Measurements from ENCODE around the gene DDX55. TPM values are rescaled to one million over a fixed set of nuclear protein-coding genes. Genes with fewer than 3 reads are reported as not detected.

DDX55 gene
- total and polyA plus RNA-seq, 2 of the 13 experiments (the other 11 are each of a cell fraction or from before 2014, with no cell fraction given), result 22.2 to 37.0 TPM

GRCh38 chr12:123595729-123596128 lies 6.2 kb upstream of the DDX55 start (continued):
- TF ChIP-seq ZNF512 (CRISPR knock-in tag; IDR thresholded peaks at IDR 0.05) (no peak), MAFK (conservative IDR thresholded peaks at IDR 0.05 in 1 of 2, IDR thresholded peaks at IDR 0.05 in 1 of 2; ENCODE audit: low read length in 2 of 2) (peak; percentile 32 to 57; a peak in 2 of 4 replicates), ZMYM2 (CRISPR knock-in tag; IDR thresholded peaks at IDR 0.05) (0 out of 2 replicates have a peak, but pooled peaks have one; percentile 60), ZNF407 (CRISPR knock-in tag; IDR thresholded peaks at IDR 0.05; ENCODE audit: not compliant biosample characterization) (no peak), NPAS2 (CRISPR knock-in tag; IDR thresholded peaks at IDR 0.05; ENCODE audit: borderline replicate concordance) (no peak), SPEN (CRISPR knock-in tag; IDR thresholded peaks at IDR 0.05; ENCODE audit: low read depth) (no peak), ARHGAP35 (CRISPR knock-in tag; IDR thresholded peaks at IDR 0.05; ENCODE audit: borderline replicate concordance) (no peak), SSRP1 (CRISPR knock-in tag; IDR thresholded peaks at IDR 0.05) (peak; percentile 77; the same call in 1 of the 2 replicates), JUNB (CRISPR knock-in tag; IDR thresholded peaks at IDR 0.05; ENCODE audit: borderline replicate concordance) (no peak), ZNF790 (CRISPR knock-in tag; IDR thresholded peaks at IDR 0.05; ENCODE audit: borderline replicate concordance) (no peak), CEBPZ (IDR thresholded peaks at IDR 0.05; ENCODE audit: low read length) (no peak), KDM4B (CRISPR knock-in tag; IDR thresholded peaks at IDR 0.05) (no peak), PHB2 (IDR thresholded peaks at IDR 0.05; ENCODE audit: partially characterized antibody) (no peak), EP300 (IDR thresholded peaks at IDR 0.05; ENCODE audit: low read depth in 2 of 2, low read length in 2 of 2) (peak; percentile 87 to 98), EP300 (CRISPR knock-in tag; IDR thresholded peaks at IDR 0.05; ENCODE audit: borderline replicate concordance) (peak; percentile 80), ZNF121 (CRISPR knock-in tag; IDR thresholded peaks at IDR 0.05) (peak; percentile 98), SOX5 (CRISPR knock-in tag; IDR thresholded peaks at IDR 0.05; ENCODE audit: borderline replicate concordance) (peak; percentile 53), HNRNPLL (IDR thresholded peaks at IDR 0.05; ENCODE audit: low read depth, low read length, poor library complexity, severe bottlenecking) (no peak)

Measured in HepG2 (cell line).